Gastrocnemius medialis (tissue), 4 donors: ENCODE measurements around the gene SKIC8.

Source experiments
- CTCF ChIP-seq, 5 experiments: fragments of 450-650 bp in 3 of 5; fragments of 200-600 bp in 2 of 5; sonication (generic) in 2 of 5; IDR thresholded peaks in 4 of 5; conservative IDR thresholded peaks in 1 of 5; 1 replicate in 4 of 5; 2 replicates in 1 of 5; pipeline ENCODE4 v1.5.1; 2016 to 2019; ENCODE audit warnings: antibody characterized with exemption in 5 of 5, mild to moderate bottlenecking in 3 of 5, moderate library complexity in 3 of 5
- POLR2A ChIP-seq, 2 donors: fragments of 450-650 bp; IDR thresholded peaks; one replicate each; pipeline ENCODE4 v1.6.1; 2017; ENCODE audit warnings: antibody characterized with exemption in 2 of 2, mild to moderate bottlenecking in 2 of 2, moderate library complexity in 2 of 2

DNA sequence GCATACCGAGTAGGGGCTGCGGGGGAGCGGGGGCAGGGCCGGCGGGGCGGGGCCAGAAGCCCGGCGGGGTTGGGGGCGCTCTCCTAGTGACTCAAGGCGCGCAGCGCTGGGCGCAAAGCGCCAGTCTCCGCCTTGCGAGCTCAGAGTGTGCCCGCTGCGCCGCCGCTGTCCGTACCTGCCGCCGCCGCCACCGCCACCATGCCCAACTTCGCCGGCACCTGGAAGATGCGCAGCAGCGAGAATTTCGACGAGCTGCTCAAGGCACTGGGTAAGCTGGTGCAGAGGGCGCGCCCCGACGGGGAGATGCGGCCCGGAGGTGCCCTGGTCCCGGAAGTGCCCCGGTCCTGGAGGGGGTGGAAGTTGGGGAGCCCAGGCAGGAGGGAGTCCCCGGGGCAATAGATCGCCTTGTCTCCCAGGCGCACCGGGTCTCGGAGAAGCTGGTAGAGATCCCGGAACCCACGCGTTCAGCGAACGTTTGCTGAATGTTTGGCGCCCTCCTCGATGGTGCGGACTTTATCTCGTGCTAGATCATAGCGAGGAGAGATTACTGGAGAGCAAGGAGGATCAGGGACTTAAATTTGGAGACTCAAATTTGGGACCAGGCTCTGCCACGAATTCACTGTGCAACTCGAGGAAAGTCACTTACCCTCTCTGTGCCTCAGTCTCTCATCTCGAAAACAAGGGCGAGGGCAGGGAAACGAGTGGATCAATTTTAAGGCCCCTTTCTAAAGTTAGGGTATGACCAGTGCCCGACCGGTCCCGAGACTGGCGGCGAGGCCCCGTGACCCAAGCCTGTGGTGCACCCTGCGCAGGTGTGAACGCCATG lies 41.0 kb upstream of the SKIC8 start, which contains the start of gene CRABP1:
- TF ChIP-seq CTCF (IDR thresholded peaks at IDR 0.05 in 4 of 5, conservative IDR thresholded peaks at IDR 0.05 in 1 of 5) (no peak), POLR2A (IDR thresholded peaks at IDR 0.05) (no peak)
